Psoas muscle (tissue), 8 donors: ENCODE data around the gene NUCB2. TPM values are rescaled to one million over a fixed set of nuclear protein-coding genes. Genes with fewer than 3 reads are reported as not detected.

Source experiments
- ATAC-seq, 4 donors: fragments of 200-7000 bp; cut with Tn5 transposase; one replicate each; pipeline ENCODE4 v1.9.1; 2020; ENCODE audit warnings: moderate library complexity in 3 of 4, mild to moderate bottlenecking in 2 of 4
- DNase-seq, 2 donors: peaks; one replicate each; pipeline ENCODE4 v3.0.0-alpha.2; 2020
- H3K27ac ChIP-seq: fragments of 200-600 bp; one replicate; pipeline ENCODE4 v1.8.0; 2022
- H3K27me3 ChIP-seq, 3 donors: fragments of 200-600 bp in 1 of 3; one replicate each; pipeline versions ENCODE4 v1.6.1 to v1.8.0; 2013 to 2022; ENCODE audit warnings: low read length in 2 of 3, mild to moderate bottlenecking in 2 of 3, moderate library complexity in 1 of 3; ENCODE audit not compliant: insufficient read depth in 3 of 3
- H3K36me3 ChIP-seq, 2 donors: fragments of 200-600 bp in 1 of 2; one replicate each; pipeline versions ENCODE4 v1.6.1 to v1.8.0; 2013 to 2022; ENCODE audit warnings: low read depth in 1 of 2, mild to moderate bottlenecking in 1 of 2, moderate library complexity in 1 of 2; ENCODE audit not compliant: insufficient read depth in 1 of 2
- H3K4me1 ChIP-seq: fragments of 200-600 bp; one replicate; pipeline ENCODE4 v1.8.0; 2022
- H3K4me3 ChIP-seq: fragments of 200-600 bp; one replicate; pipeline ENCODE4 v1.8.0; 2022; ENCODE audit warnings: mild to moderate bottlenecking
- H3K9me3 ChIP-seq: fragments of 200-600 bp; one replicate; pipeline ENCODE4 v1.8.0; 2022
- CTCF ChIP-seq: fragments of 200-600 bp; IDR thresholded peaks from one replicate; pipeline ENCODE4 v1.8.0; 2022; ENCODE audit warnings: antibody characterized with exemption
- WGBS, 3 donors: extraction: QIAGEN DNeasy Blood & Tissue Kit; methylation state at CpG; one replicate each; pipeline versions ENCODE4 v1.1.6 to v1.1.7; 2013; 5-methylcytosine and 5-hydroxymethylcytosine counted together
- intact Hi-C, 2 donors: fragments of 100-400 bp; cut with DNase I; formaldehyde crosslinking; loops; one replicate each; pipeline versions ENCODE4 v1.11.0 to v1.14.2; 2022
- polyA plus RNA-seq, 3 donors: library from polyadenylated mRNA; stranded (reverse); fragments of 200-250 nt; gene quantifications; one replicate each; pipeline ENCODE4 v1.2.3, GENCODE V29; 2013
- total RNA-seq, 4 donors: library from RNA; stranded (reverse); fragmentation: NEBNext Ultra II Directional in 2 of 4; extraction: Animal tissue kit (Norgen Biotek cat#: 25700) in 2 of 4; gene quantifications; one replicate each; pipeline versions ENCODE4 v1.2.1 to v1.2.4, GENCODE V29; 2021 to 2023
- donor health status: healthy with polysubstance abuse.
- donor health status: DM: no; HTN: no; CAD: no; lungs with moderate emphysema.
- donor health status: Bipolar disorder and iron deficiency.
- donor health status: healthy.
- donor health status: DM: yes; HTN: yes; CAD: no.
- donor health status: DM: no; HTN: no; CAD: no.
- donor health status: DM: no; HTN: no; CAD: no.
- donor health status: DM: yes; HTN: yes; CAD: no.

The NUCB2 gene
- total and polyA plus RNA-seq, 7 donors = 20.4 to 42.3 (median 31.3) TPM

- ATAC-seq (no peak), DNase-seq (no peak)
- no peaks in the 10 kb centered on the region for H3K27me3 ChIP-seq
These were observed 95.1 kb downstream of the NUCB2 start for GRCh38 chr11:17371614-17372013.

GRCh38 chr11:17375547-17375946, 99.0 kb downstream of the NUCB2 start:
- ATAC-seq (no peak), DNase-seq (no peak)
- WGBS, 3 donors = 85 to 97% (median 89%) methylated on average over 5 of the region's 5 CpGs
- Histone ChIP-seq H3K9me3 (peaks cover 23% of the 10 kb centered on the region), H3K4me3 (no peak overlapping the region), H3K27me3 (no peaks in the 10 kb centered on the region), H3K36me3 (peaks cover 4 to 5% of the 10 kb centered on the region in 2 donors), H3K4me1 (peaks cover 19% of the 10 kb centered on the region), H3K27ac (no peak overlapping the region)
- no peak for TF ChIP-seq CTCF
- intact Hi-C loops = no loop called here

More at GRCh38 chr11:17371614-17372013, 95.1 kb downstream of the NUCB2 start:
- peaks cover 20% of the 10 kb centered on the region for H3K4me1 ChIP-seq
- peaks cover 33% of the 10 kb centered on the region for H3K9me3 ChIP-seq
- intact Hi-C loops = no loop called here
- no peak for TF ChIP-seq CTCF
- no peak overlapping the region for H3K4me3 ChIP-seq
- WGBS, 3 donors = 47 to 68% (median 54%) methylated on average over 3 of the region's 3 CpGs
- H3K36me3 ChIP-seq = peaks cover 11 to 12% of the 10 kb centered on the region in 2 donors
- no peak overlapping the region for H3K27ac ChIP-seq

- H3K9me3 ChIP-seq = peaks cover 13% of the 10 kb centered on the region
- 77 to 88% (median 85%) methylated on average over 3 of the region's 3 CpGs for WGBS, 3 donors
- H3K4me1 ChIP-seq = peaks cover 28% of the 10 kb centered on the region
- H3K27me3 ChIP-seq = no peaks in the 10 kb centered on the region
- H3K27ac ChIP-seq = no peak overlapping the region
- H3K4me3 ChIP-seq = no peak overlapping the region
- H3K36me3 ChIP-seq = peaks cover 0 to 5% of the 10 kb centered on the region in 2 donors
- no peak for TF ChIP-seq CTCF
- ATAC-seq (no peak), DNase-seq (no peak)
- intact Hi-C loops = no loop called here
These were observed 100.0 kb downstream of the NUCB2 start for GRCh38 chr11:17376493-17376892.

GRCh38 chr11:17378655-17379054, 102.1 kb downstream of the NUCB2 start:
- H3K27me3 ChIP-seq = no peaks in the 10 kb centered on the region
- ATAC-seq (no peak), DNase-seq (no peak)
- intact Hi-C loops = no loop called here
- TF ChIP-seq CTCF = no peak
- 57 to 69% (median 65%) methylated on average over 2 of the region's 2 CpGs for WGBS, 3 donors
- peaks cover 49% of the 10 kb centered on the region for H3K4me1 ChIP-seq
- no peak overlapping the region for H3K27ac ChIP-seq
- no peaks in the 10 kb centered on the region for H3K9me3 ChIP-seq
- H3K4me3 ChIP-seq = no peak overlapping the region
- peaks cover 0 to 7% of the 10 kb centered on the region in 2 donors for H3K36me3 ChIP-seq
